SIG-M5 treated with dmso at 0.1 percent for 504 hours (cell line): ENCODE data around the gene B4GALNT4.
"Not testable (repeated sequence)": the region's sequence is repeated elsewhere in the genome, so short reads cannot be mapped to it uniquely, and the experiment has no call there.

Source experiments
- DNase-seq: peaks from one replicate; lab custom pipeline; 2025; ENCODE audit not compliant: unreplicated experiment; lab: John Stamatoyannopoulos, UW

The B4GALNT4 gene

GRCh38 chr11:335779-336658, 33.3 kb upstream of the B4GALNT4 start:
- no peak for DNase-seq

- DNase-seq = no peak
Measured at GRCh38 chr11:336659-337198, 32.6 kb upstream of the B4GALNT4 start.

GRCh38 chr11:337711-338110, 31.6 kb upstream of the B4GALNT4 start:
- DNase-seq = no peak

GRCh38 chr11:339963-340362, 29.3 kb upstream of the B4GALNT4 start:
- DNase-seq = no peak

- DNase-seq = no peak
Measured at GRCh38 chr11:340539-341512, 28.5 kb upstream of the B4GALNT4 start.

GRCh38 chr11:342328-342727, 27.0 kb upstream of the B4GALNT4 start:
- DNase-seq = no peak

GRCh38 chr11:344836-345578, 24.3 kb upstream of the B4GALNT4 start:
- no peak for DNase-seq

- DNase-seq = no peak
Measured at GRCh38 chr11:346529-346928, 22.8 kb upstream of the B4GALNT4 start.

GRCh38 chr11:349270-349954, 19.9 kb upstream of the B4GALNT4 start:
- not testable (repeated sequence) for DNase-seq

- not testable (repeated sequence) for DNase-seq
Measured at GRCh38 chr11:350033-350722, 19.1 kb upstream of the B4GALNT4 start.

- no peak for DNase-seq
Measured at GRCh38 chr11:350723-351255, 18.5 kb upstream of the B4GALNT4 start.

- DNase-seq = no peak
Measured at GRCh38 chr11:351411-351810, 17.9 kb upstream of the B4GALNT4 start.

- no peak for DNase-seq
Measured at GRCh38 chr11:352456-353031, 16.8 kb upstream of the B4GALNT4 start.

GRCh38 chr11:353179-353873, 16.0 kb upstream of the B4GALNT4 start:
- no peak for DNase-seq

GRCh38 chr11:355581-356458, 13.5 kb upstream of the B4GALNT4 start:
- DNase-seq = no peak

- DNase-seq = no peak
Measured at GRCh38 chr11:356610-357009, 12.7 kb upstream of the B4GALNT4 start.

- no peak for DNase-seq
Measured at GRCh38 chr11:357582-357981, 11.7 kb upstream of the B4GALNT4 start.
